GM23338 (cell line): ENCODE data around the gene SRGAP3. TPM values are rescaled to one million over a fixed set of nuclear protein-coding genes. Genes with fewer than 3 reads are reported as not detected.
A peak's percentile ranks its signal among the peaks of the same experiment; 100 is the strongest.

Experiments
- ATAC-seq: fragments of 200-7000 bp; cut with Tn5 transposase; 3 replicates; pipeline ENCODE4 v1.9.1; 2020
- DNase-seq: peaks from one replicate; pipeline ENCODE4 v3.0.0-alpha.2; 2015; ENCODE audit warnings: low spot score
- H2AFZ ChIP-seq: fragments of 200-600 bp; sonication (generic); 2 replicates; pipeline ENCODE4 v1.8.0; 2016; ENCODE audit warnings: antibody characterized with exemption, mild to moderate bottlenecking, moderate library complexity
- H3F3A ChIP-seq: fragments of 200-600 bp; sonication (generic); replicated peaks from 2 replicates; pipeline ENCODE4 v1.8.0; 2017; ENCODE audit warnings: antibody characterized with exemption, mixed run types, low read depth
- H3K27ac ChIP-seq: fragments of 200-600 bp; sonication (generic); 2 replicates; pipeline ENCODE4 v1.6.1; 2016; ENCODE audit warnings: low read depth
- H3K27me3 ChIP-seq: fragments of 200-600 bp; sonication (generic); 2 replicates; pipeline ENCODE4 v1.8.0; 2016; ENCODE audit warnings: mild to moderate bottlenecking, mixed run types, moderate library complexity; ENCODE audit not compliant: insufficient read depth
- H3K36me3 ChIP-seq: fragments of 200-600 bp; sonication (generic); 2 replicates; pipeline ENCODE4 v1.8.0; 2016; ENCODE audit warnings: mild to moderate bottlenecking; ENCODE audit not compliant: insufficient read depth
- H3K4me1 ChIP-seq: fragments of 200-600 bp; sonication (generic); 2 replicates; pipeline ENCODE4 v1.8.0; 2016; ENCODE audit warnings: mild to moderate bottlenecking, moderate library complexity; ENCODE audit not compliant: insufficient read depth
- H3K4me2 ChIP-seq: fragments of 200-600 bp; sonication (generic); 2 replicates; pipeline ENCODE4 v1.7.1; 2017; ENCODE audit warnings: mixed run types
- H3K4me3 ChIP-seq: fragments of 200-600 bp; sonication (generic); 2 replicates; pipeline ENCODE4 v1.6.1; 2016; ENCODE audit warnings: mixed run types
- H3K79me2 ChIP-seq: fragments of 200-600 bp; sonication (generic); replicated peaks from 2 replicates; pipeline ENCODE4 v1.8.0; 2017; ENCODE audit warnings: mild to moderate bottlenecking; ENCODE audit not compliant: insufficient read depth
- H3K9me2 ChIP-seq: fragments of 200-600 bp; sonication (generic); 2 replicates; pipeline ENCODE4 v1.8.0; 2017; ENCODE audit not compliant: insufficient read depth
- H4K20me1 ChIP-seq: fragments of 200-600 bp; sonication (generic); replicated peaks from 2 replicates; pipeline ENCODE4 v1.8.0; 2017; ENCODE audit warnings: mild to moderate bottlenecking; ENCODE audit not compliant: insufficient read depth
- H3K27ac Mint-ChIP-seq: 2 replicates; pipeline ENCODE4 v1.8.0; 2020; ENCODE audit warnings: inconsistent platforms, mild to moderate bottlenecking, moderate library complexity, mixed read lengths
- H3K27me3 Mint-ChIP-seq: 3 replicates; pipeline ENCODE4 v1.8.0; 2022; ENCODE audit warnings: low read depth, mild to moderate bottlenecking, moderate library complexity, mixed read lengths, inconsistent platforms; ENCODE audit not compliant: insufficient read depth, poor library complexity
- H3K36me3 Mint-ChIP-seq: 3 replicates; pipeline ENCODE4 v1.8.0; 2021; ENCODE audit warnings: low read depth, mild to moderate bottlenecking, inconsistent platforms, moderate library complexity, mixed read lengths
- H3K4me1 Mint-ChIP-seq: 3 replicates; pipeline ENCODE4 v1.8.0; 2020; ENCODE audit warnings: mild to moderate bottlenecking, inconsistent platforms, mixed read lengths
- H3K4me3 Mint-ChIP-seq: 3 replicates; pipeline ENCODE4 v1.8.0; 2021; ENCODE audit warnings: moderate library complexity, mild to moderate bottlenecking, inconsistent platforms, mixed read lengths
- H3K9me3 Mint-ChIP-seq: 3 replicates; pipeline ENCODE4 v1.8.0; 2020; ENCODE audit warnings: moderate library complexity, mild to moderate bottlenecking, inconsistent platforms, mixed read lengths
- REST ChIP-seq: IDR thresholded peaks from one replicate; pipeline ENCODE4 v1.6.1; 2018; ENCODE audit warnings: antibody characterized with exemption; ENCODE audit not compliant: unreplicated experiment
- STAT1 ChIP-seq: IDR thresholded peaks from one replicate; pipeline ENCODE4 v1.6.1; 2016; ENCODE audit warnings: antibody characterized with exemption; ENCODE audit not compliant: unreplicated experiment
- ZNF114 ChIP-seq: fragments of 250-450 bp; sonication (Bioruptor Pico); IDR thresholded peaks from 2 replicates; pipeline ENCODE4 v1.5.0; 2020; ENCODE audit warnings: mild to moderate bottlenecking, moderate library complexity
- ZNF462 ChIP-seq: fragments of 250-450 bp; sonication (Bioruptor Pico); IDR thresholded peaks from 2 replicates; pipeline ENCODE4 v1.5.0; 2020; ENCODE audit warnings: mild to moderate bottlenecking, moderate library complexity
- polyA plus RNA-seq: library from polyadenylated mRNA; unstranded; fragments of >200 nt; fragmentation: Nextera tagmentation; extraction: Ambion mirVana; gene quantifications from 2 replicates; pipeline ENCODE4 v1.2.1, GENCODE V29; 2016
- total RNA-seq: library from RNA; depleted of rRNA; stranded (reverse); fragments of >200 nt; shearing (Covaris generic); gene quantifications from 2 replicates; pipeline ENCODE4 v1.2.3, GENCODE V29; 2014

The SRGAP3 gene
- total and polyA plus RNA-seq, 2 experiments from 2014 or later, result 6.4 to 9.4 TPM

GRCh38 chr3:9021271-9022009, 228.0 kb downstream of the SRGAP3 start:
- Histone ChIP-seq H3K27ac (no peak overlapping the region), H3K27me3 (no peaks in the 10 kb centered on the region), H3K9me2 (no peaks in the 10 kb centered on the region), H3K4me3 (no peak overlapping the region), H3K4me1 (peaks cover 9% of the 10 kb centered on the region; the same call in 1 of the 2 replicates), H3K79me2 (no peaks in the 10 kb centered on the region), H3F3A (no peaks in the 10 kb centered on the region), H3K36me3 (no peaks in the 10 kb centered on the region; the same call in 1 of the 2 replicates), H3K4me2 (no peak overlapping the region), H4K20me1 (no peaks in the 10 kb centered on the region), H2AFZ (no peak overlapping the region)
- peaks cover 15% of the 10 kb centered on the region for H3K4me1 Mint-ChIP-seq
- peak; percentile 53 for ATAC-seq
- TF ChIP-seq ZNF114 (no peak), REST (no peak), ZNF462 (CRISPR knock-in tag) (no peak), STAT1 (no peak)
- H3K36me3 Mint-ChIP-seq, result no peaks in the 10 kb centered on the region
- H3K27me3 Mint-ChIP-seq, result peaks cover 10% of the 10 kb centered on the region
- H3K4me3 Mint-ChIP-seq, result no peak overlapping the region
- H3K27ac Mint-ChIP-seq, result no peak overlapping the region
- DNase-seq, result no peak
- H3K9me3 Mint-ChIP-seq, result no peaks in the 10 kb centered on the region
